Smooth muscle cell (in vitro differentiated cells): ENCODE measurements around the gene C1QL1. TPM values are rescaled to one million over a fixed set of nuclear protein-coding genes. Genes with fewer than 3 reads are reported as not detected.

ENCODE experiments used
- DNase-seq: peaks from one replicate; lab custom pipeline; 2025; ENCODE audit not compliant: unreplicated experiment; lab: John Stamatoyannopoulos, UW
- H2AFZ ChIP-seq: fragments of 200-600 bp; sonication (generic); 2 replicates; pipeline ENCODE4 v1.6.0; 2016; ENCODE audit warnings: antibody characterized with exemption, low read depth, mild to moderate bottlenecking
- H3F3A ChIP-seq: fragments of 200-600 bp; sonication (generic); 2 replicates; pipeline ENCODE4 v1.6.0; 2017; ENCODE audit warnings: antibody characterized with exemption, low read depth
- H3K27ac ChIP-seq: fragments of 200-600 bp; sonication (generic); 2 replicates; pipeline ENCODE4 v1.5.1; 2016; ENCODE audit warnings: low read depth, mild to moderate bottlenecking
- H3K27me3 ChIP-seq: fragments of 200-600 bp; sonication (generic); 2 replicates; pipeline ENCODE4 v1.6.1; 2016; ENCODE audit warnings: low read depth, mild to moderate bottlenecking
- H3K36me3 ChIP-seq: fragments of 200-600 bp; sonication (generic); 2 replicates; pipeline ENCODE4 v1.5.1; 2016; ENCODE audit warnings: low read depth
- H3K4me1 ChIP-seq: fragments of 200-600 bp; sonication (generic); 2 replicates; pipeline ENCODE4 v1.5.1; 2016; ENCODE audit warnings: low read depth
- H3K4me2 ChIP-seq: fragments of 200-600 bp; sonication (generic); 2 replicates; pipeline ENCODE4 v1.6.0; 2016; ENCODE audit warnings: mild to moderate bottlenecking
- H3K4me3 ChIP-seq: fragments of 200-600 bp; sonication (generic); 2 replicates; pipeline ENCODE4 v1.5.1; 2016; ENCODE audit warnings: mild to moderate bottlenecking
- H3K79me2 ChIP-seq: fragments of 200-600 bp; sonication (generic); 2 replicates; pipeline ENCODE4 v1.6.0; 2016; ENCODE audit warnings: low read depth, mild to moderate bottlenecking
- H3K9ac ChIP-seq: fragments of 200-600 bp; sonication (generic); 2 replicates; pipeline ENCODE4 v1.6.0; 2016; ENCODE audit warnings: low read depth
- H3K9me3 ChIP-seq: fragments of 200-600 bp; sonication (generic); replicated peaks from 2 replicates; pipeline ENCODE4 v1.5.1; 2016; ENCODE audit warnings: low read depth
- H4K20me1 ChIP-seq: fragments of 200-600 bp; sonication (generic); 2 replicates; pipeline ENCODE4 v1.6.0; 2016; ENCODE audit warnings: low read depth
- WGBS: methylation state at CpG from one replicate; pipeline ENCODE4 v1.1.7; 2016; ENCODE audit warnings: low lambda C conversion rate; 5-methylcytosine and 5-hydroxymethylcytosine counted together
- polyA plus RNA-seq: library from polyadenylated mRNA; unstranded; fragments of >200 nt; fragmentation: Nextera tagmentation; extraction: Ambion mirVana; gene quantifications from 2 replicates; pipeline ENCODE4 v1.2.1, GENCODE V29; 2016
- total RNA-seq: library from RNA; depleted of rRNA; stranded (reverse); fragments of >200 nt; gene quantifications from 2 replicates; pipeline ENCODE4 v1.2.3, GENCODE V29; 2014
- TF ChIP-seq, protein P1 (sequence below): fragments of 200-600 bp; sonication (generic); IDR thresholded peaks from 2 replicates; pipeline ENCODE4 v1.5.1; 2017; ENCODE audit warnings: borderline replicate concordance, mild to moderate bottlenecking, antibody characterized with exemption; ENCODE audit not compliant: insufficient read depth, poor library complexity, severe bottlenecking

Gene C1QL1
- total and polyA plus RNA-seq, 2 experiments from 2014 or later: 5.6 TPM; not detected in 1

DNA sequence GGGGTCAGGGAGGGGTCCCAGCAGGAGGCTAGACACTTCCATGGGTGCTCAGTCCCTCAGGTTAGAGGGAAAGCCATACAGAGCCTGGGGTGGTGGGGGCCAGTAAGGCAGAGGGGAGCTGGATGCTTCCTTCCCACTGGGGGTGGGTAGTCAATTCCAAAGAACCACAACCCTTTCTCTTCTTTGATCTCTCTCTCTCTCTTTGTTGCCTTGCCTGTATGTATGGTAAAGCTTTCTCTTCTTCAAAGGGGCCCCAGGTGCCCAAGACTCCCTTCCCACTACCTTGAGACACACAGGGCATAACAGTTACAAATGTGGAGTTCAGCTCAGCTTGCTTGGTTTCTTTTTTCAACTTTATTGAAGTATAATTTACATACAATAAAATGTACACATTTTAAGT lies 30.5 kb upstream of the C1QL1 start:
- Histone ChIP-seq H3K4me3 (no peak overlapping the region), H2AFZ (no peak overlapping the region), H3F3A (no peaks in the 10 kb centered on the region), H3K9me3 (peaks cover 4% of the 10 kb centered on the region), H3K27ac (no peak overlapping the region), H3K36me3 (no peaks in the 10 kb centered on the region), H3K79me2 (no peaks in the 10 kb centered on the region), H3K27me3 (no peaks in the 10 kb centered on the region), H3K4me2 (no peak overlapping the region), H3K9ac (no peak overlapping the region), H3K4me1 (no peaks in the 10 kb centered on the region), H4K20me1 (no peaks in the 10 kb centered on the region)
- TF ChIP-seq, protein P1, sequence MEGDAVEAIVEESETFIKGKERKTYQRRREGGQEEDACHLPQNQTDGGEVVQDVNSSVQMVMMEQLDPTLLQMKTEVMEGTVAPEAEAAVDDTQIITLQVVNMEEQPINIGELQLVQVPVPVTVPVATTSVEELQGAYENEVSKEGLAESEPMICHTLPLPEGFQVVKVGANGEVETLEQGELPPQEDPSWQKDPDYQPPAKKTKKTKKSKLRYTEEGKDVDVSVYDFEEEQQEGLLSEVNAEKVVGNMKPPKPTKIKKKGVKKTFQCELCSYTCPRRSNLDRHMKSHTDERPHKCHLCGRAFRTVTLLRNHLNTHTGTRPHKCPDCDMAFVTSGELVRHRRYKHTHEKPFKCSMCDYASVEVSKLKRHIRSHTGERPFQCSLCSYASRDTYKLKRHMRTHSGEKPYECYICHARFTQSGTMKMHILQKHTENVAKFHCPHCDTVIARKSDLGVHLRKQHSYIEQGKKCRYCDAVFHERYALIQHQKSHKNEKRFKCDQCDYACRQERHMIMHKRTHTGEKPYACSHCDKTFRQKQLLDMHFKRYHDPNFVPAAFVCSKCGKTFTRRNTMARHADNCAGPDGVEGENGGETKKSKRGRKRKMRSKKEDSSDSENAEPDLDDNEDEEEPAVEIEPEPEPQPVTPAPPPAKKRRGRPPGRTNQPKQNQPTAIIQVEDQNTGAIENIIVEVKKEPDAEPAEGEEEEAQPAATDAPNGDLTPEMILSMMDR: no peak
- DNase-seq: no peak

DNA sequence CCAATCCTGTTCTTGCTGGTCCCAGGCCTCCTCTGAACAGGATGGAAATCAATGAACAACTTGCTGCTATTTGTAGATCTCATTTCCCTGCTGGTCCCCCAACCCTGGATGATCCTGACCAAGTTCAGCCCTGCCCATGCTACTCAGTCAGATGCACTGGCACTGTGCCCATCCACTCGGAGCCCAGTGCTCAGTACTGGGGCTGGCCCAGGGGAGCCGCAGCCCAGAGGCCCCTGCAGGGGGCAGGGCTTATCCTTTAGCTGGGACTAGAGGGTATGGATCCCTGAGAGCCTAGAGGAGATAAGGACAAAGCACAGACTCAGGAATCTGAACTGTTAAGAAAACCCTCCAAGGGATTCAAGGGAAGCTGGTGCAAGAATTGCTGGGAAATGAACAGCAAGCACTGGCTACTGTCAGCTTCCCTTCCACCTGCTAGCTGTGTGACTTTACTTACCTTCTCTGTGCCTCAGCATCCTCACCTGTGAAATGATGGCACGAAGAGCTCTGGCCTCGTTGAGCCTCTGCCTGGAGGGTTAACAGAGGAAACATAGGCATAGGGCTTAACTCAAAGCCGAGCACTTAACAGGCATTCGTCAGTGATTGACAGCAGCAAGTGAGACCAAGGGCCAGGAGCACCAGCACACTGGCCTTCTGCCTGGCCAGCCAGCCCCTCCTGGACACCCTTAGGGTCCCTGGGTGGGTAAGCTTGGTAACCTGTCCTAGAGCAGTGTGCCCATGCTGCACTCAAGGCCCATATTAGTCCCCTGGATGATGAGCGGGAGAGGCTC lies 29.8 kb upstream of the C1QL1 start:
- Histone ChIP-seq H3K4me1 (no peaks in the 10 kb centered on the region), H3K79me2 (no peaks in the 10 kb centered on the region), H4K20me1 (no peaks in the 10 kb centered on the region), H3K27me3 (no peaks in the 10 kb centered on the region), H3K4me3 (no peak overlapping the region), H3K9me3 (peaks cover 4% of the 10 kb centered on the region), H3K9ac (no peak overlapping the region), H2AFZ (no peak overlapping the region), H3K4me2 (peak overlapping the region; percentile 31), H3F3A (no peaks in the 10 kb centered on the region), H3K36me3 (no peaks in the 10 kb centered on the region), H3K27ac (no peak overlapping the region)
- DNase-seq: no peak
- WGBS: 50% methylated on average over 7 of the region's 7 CpGs
- TF ChIP-seq, protein P1: no peak

DNA sequence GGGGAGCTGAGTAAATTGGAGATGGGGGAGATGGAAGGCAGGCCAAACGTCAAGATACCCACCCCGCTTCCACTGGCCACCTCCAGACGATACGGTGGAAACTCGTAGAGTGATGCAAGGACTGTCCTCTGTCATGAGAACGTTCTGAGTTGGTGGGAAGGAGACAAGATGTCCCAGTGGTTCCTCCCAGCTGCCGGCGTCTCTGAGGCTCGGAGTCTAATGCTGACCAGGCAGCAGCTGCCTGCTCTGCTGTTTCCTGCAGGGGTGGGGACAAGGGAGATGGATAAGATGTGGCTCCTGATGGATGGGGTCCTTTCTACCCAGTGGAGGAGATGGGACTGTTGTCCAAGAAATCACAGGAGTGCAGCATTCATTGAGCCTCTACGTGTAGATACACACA lies 28.2 kb upstream of the C1QL1 start:
- Histone ChIP-seq H3K4me1 (no peaks in the 10 kb centered on the region), H4K20me1 (no peaks in the 10 kb centered on the region), H3F3A (no peaks in the 10 kb centered on the region), H3K4me3 (no peak overlapping the region), H3K4me2 (no peak overlapping the region), H3K27ac (no peak overlapping the region), H3K79me2 (no peaks in the 10 kb centered on the region), H3K27me3 (no peaks in the 10 kb centered on the region), H3K9me3 (peaks cover 4% of the 10 kb centered on the region), H3K9ac (no peak overlapping the region), H3K36me3 (no peaks in the 10 kb centered on the region), H2AFZ (no peak overlapping the region)
- TF ChIP-seq, protein P1: no peak
- DNase-seq: no peak
- 64% methylated on average over 10 of the region's 10 CpGs for WGBS
